HG03432 (cell line): ENCODE data around the gene OR8H2.
"Not testable (repeated sequence)": the region's sequence is repeated elsewhere in the genome, so short reads cannot be mapped to it uniquely, and the experiment has no call there.

Experiments used
- ATAC-seq: cut with Tn5 transposase; IDR thresholded peaks from one replicate; pipeline ENCODE4 v1.9.1; 2021; ENCODE audit warnings: mild to moderate bottlenecking, moderate library complexity; ENCODE audit not compliant: unreplicated experiment

Gene OR8H2

GRCh38 chr11:56103210-56103737, at the start of gene OR8H2:
TSS of gene OR8H2 (plus strand) at chr11:56103687. CDS start at chr11:56105043, 1,356 bp downstream.
- no peak for ATAC-seq

GRCh38 chr11:56056366-56056765, 47.1 kb upstream of the OR8H2 start:
- ATAC-seq: not testable (repeated sequence)

- not testable (repeated sequence) for ATAC-seq
Measured at GRCh38 chr11:56057661-56058237, 45.7 kb upstream of the OR8H2 start.

GRCh38 chr11:56058260-56058780, 45.2 kb upstream of the OR8H2 start:
- not testable (repeated sequence) for ATAC-seq

- ATAC-seq: no peak
Measured at GRCh38 chr11:56066980-56067379, 36.5 kb upstream of the OR8H2 start.

- no peak for ATAC-seq
Measured at GRCh38 chr11:56089697-56090096, 13.8 kb upstream of the OR8H2 start.

GRCh38 chr11:56093008-56093407, 10.5 kb upstream of the OR8H2 start, which contains the start of gene OR8I2:
TSS of gene OR8I2 (plus strand) at chr11:56093308. CDS start at chr11:56093308, 0 bp downstream.
- ATAC-seq: no peak

- no peak for ATAC-seq
Measured at GRCh38 chr11:56122073-56122472, 18.6 kb downstream of the OR8H2 start, which contains the start of gene OR8H3. TSS of gene OR8H3 (plus strand) at chr11:56122373. CDS start at chr11:56122373, 0 bp downstream.

GRCh38 chr11:56140151-56140661, 36.7 kb downstream of the OR8H2 start, which contains the start of gene OR8J3:
TSS of gene OR8J3 (minus strand) at chr11:56140201. CDS start at chr11:56137718, 2,483 bp downstream.
- no peak for ATAC-seq

- ATAC-seq: not testable (repeated sequence)
Measured at GRCh38 chr11:56143681-56144080, 40.2 kb downstream of the OR8H2 start.

GRCh38 chr11:56151376-56151775, 47.9 kb downstream of the OR8H2 start:
- no peak for ATAC-seq

GRCh38 chr11:56152333-56152732, 48.8 kb downstream of the OR8H2 start:
- no peak for ATAC-seq
